ENCODE data around the gene RER1. TPM values are rescaled to one million over a fixed set of nuclear protein-coding genes. Genes with fewer than 3 reads are reported as not detected.

Gene RER1
- total and polyA plus RNA-seq, 9 donors = 51.0 to 224 (median 99.0) TPM

GRCh38 chr1:2452201-2452931 lies 60.7 kb downstream of the RER1 start:
- DNase-seq = no peak
- intact Hi-C loops (cut with DNase I) = loop anchor here in 1 of 4 donors (10.0 kb wide), 1 partner anchor 1552 kb away; no protein-coding TSS in a partner anchor

DNA sequence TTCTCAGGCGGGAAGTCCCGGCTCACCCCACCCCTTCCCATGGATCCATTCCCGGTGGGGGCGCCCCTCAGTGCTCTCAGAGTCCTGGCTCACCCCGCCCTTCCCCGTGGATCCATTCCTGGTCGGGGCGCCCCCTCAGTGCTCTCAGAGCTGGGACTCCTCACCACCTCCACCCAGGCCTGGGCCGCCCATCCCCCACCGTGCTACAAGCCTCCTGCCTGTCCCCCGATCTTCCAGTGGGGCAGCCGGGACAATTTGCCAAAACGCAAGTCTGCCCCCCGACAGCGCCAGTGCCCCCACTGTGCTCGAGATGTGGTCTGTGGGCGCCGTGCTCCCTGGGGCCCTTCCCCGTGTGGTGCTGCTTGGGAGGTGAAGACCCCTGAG lies 61.3 kb downstream of the RER1 start:
- Histone ChIP-seq H3K36me3 (no peaks in the 10 kb centered on the region), H3K27me3 (no peaks in the 10 kb centered on the region), H3K4me1 (ENCODE audit: insufficient read depth) (no peaks in the 10 kb centered on the region), H3K4me3 (no peak overlapping the region), H3K9me3 (no peaks in the 10 kb centered on the region), H3K27ac (no peak overlapping the region)
- no peak for TF ChIP-seq POLR2A (IDR thresholded peaks at IDR 0.05)
- no peak for TF ChIP-seq CTCF (IDR thresholded peaks at IDR 0.05)
- TF ChIP-seq EP300 (IDR thresholded peaks at IDR 0.05) = no peak
- DNase-seq = no peak
- 65 to 79% (median 77%) methylated on average over 19 of the region's 19 CpGs for WGBS, 3 donors
- intact Hi-C loops (cut with DNase I) = loop anchor here in 1 of 4 donors (10.0 kb wide), 1 partner anchor 1552 kb away; no protein-coding TSS in a partner anchor

More at GRCh38 chr1:2452201-2452931, 60.7 kb downstream of the RER1 start:
- Histone ChIP-seq H3K27ac (no peak overlapping the region), H3K4me3 (no peak overlapping the region), H3K9me3 (no peaks in the 10 kb centered on the region), H3K36me3 (no peaks in the 10 kb centered on the region), H3K4me1 (ENCODE audit: insufficient read depth) (no peaks in the 10 kb centered on the region), H3K27me3 (no peaks in the 10 kb centered on the region)
- TF ChIP-seq EP300 (IDR thresholded peaks at IDR 0.05) (no peak), CTCF (IDR thresholded peaks at IDR 0.05) (no peak), POLR2A (IDR thresholded peaks at IDR 0.05) (no peak)
- WGBS, 3 donors = 21 to 26% (median 26%) methylated on average over 17 to 21 of the region's 21 CpGs

DNA sequence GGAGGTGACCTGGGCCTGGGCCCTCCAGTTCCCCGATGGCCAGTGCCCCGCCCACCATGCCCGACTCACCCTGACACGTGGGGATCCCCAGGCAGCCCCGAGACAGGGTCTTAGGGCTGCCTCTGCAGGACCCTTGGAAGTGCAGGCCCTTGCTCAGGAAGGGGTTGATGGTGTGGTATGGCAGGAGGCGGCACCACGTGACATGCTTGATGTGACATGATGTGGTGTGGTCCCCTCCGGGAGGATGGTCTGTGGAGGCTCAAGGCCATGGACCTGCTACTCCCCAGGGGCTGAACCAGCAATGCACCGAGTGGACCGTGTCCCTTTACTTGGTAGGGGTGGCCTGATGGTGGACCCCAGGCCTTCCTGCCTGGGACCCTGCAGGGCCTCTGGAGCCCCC lies 62.6 kb downstream of the RER1 start:
- H3K27me3 ChIP-seq = no peaks in the 10 kb centered on the region

More for the DNA sequence above, 62.6 kb downstream of the RER1 start:
- Histone ChIP-seq H3K9me3 (no peaks in the 10 kb centered on the region), H3K27ac (no peak overlapping the region), H3K4me3 (no peak overlapping the region), H3K4me1 (ENCODE audit: insufficient read depth) (no peaks in the 10 kb centered on the region), H3K36me3 (no peaks in the 10 kb centered on the region)
- DNase-seq = no peak
- intact Hi-C loops (cut with DNase I) = loop anchor here in 1 of 4 donors (10.0 kb wide), 1 partner anchor 1551 kb away; no protein-coding TSS in a partner anchor
- no peak for TF ChIP-seq POLR2A (IDR thresholded peaks at IDR 0.05)
- TF ChIP-seq CTCF (IDR thresholded peaks at IDR 0.05) = no peak
- no peak for TF ChIP-seq EP300 (IDR thresholded peaks at IDR 0.05)
- 70 to 82% (median 74%) methylated on average over 8 to 10 of the region's 10 CpGs for WGBS, 3 donors

Other genes starting within 250 kb of the RER1 start
- gene FAAP20, start 197.1 kb upstream of the RER1 start, total RNA-seq = 10 to 100 TPM; 32.7 to 96.1 (median 61.7) TPM
- 10 to 100 TPM in 1 of 2 donors, 1 to 10 TPM in 1; 3.4 to 69.2 TPM for gene FAAP20, start 197.1 kb upstream of the RER1 start, polyA plus RNA-seq
- gene SKI, start 163.5 kb upstream of the RER1 start, total RNA-seq = 100 to 1,000 TPM in 3 of 7 donors, 10 to 100 TPM in 4; 27.8 to 109 (median 84.3) TPM
- gene SKI, start 163.5 kb upstream of the RER1 start, polyA plus RNA-seq = 10 to 100 TPM; 36.3 to 47.0 TPM
- 10 to 100 TPM; 15.6 to 24.2 (median 17.8) TPM for gene MORN1, start 287 bp upstream of the RER1 start, total RNA-seq
- gene MORN1, start 287 bp upstream of the RER1 start, polyA plus RNA-seq = 1 to 10 TPM; 1.7 to 8.6 TPM
- gene PEX10, start 20.7 kb downstream of the RER1 start, total RNA-seq = 10 to 100 TPM; 14.4 to 25.9 (median 23.0) TPM
- gene PEX10, start 20.7 kb downstream of the RER1 start, polyA plus RNA-seq = 10 to 100 TPM; 14.5 to 19.3 TPM
- under 1 TPM in 6 of 7 donors, not detected in 1; 0.05 to 0.84 (median 0.47) TPM for gene PLCH2, start 84.4 kb downstream of the RER1 start, total RNA-seq
- under 1 TPM; 0.08 to 0.19 TPM for gene PLCH2, start 84.4 kb downstream of the RER1 start, polyA plus RNA-seq
- gene PANK4, start 134.8 kb downstream of the RER1 start, total RNA-seq = 10 to 100 TPM; 19.7 to 33.3 (median 29.1) TPM
- 10 to 100 TPM; 14.7 to 17.1 TPM for gene PANK4, start 134.8 kb downstream of the RER1 start, polyA plus RNA-seq
- gene HES5, start 138.4 kb downstream of the RER1 start, total RNA-seq = under 1 TPM in 3 of 7 donors, not detected in 4; 0.25 to 0.53 (median 0.31) TPM
- under 1 TPM; 0.13 to 0.36 TPM for gene HES5, start 138.4 kb downstream of the RER1 start, polyA plus RNA-seq
- gene TNFRSF14, start 164.5 kb downstream of the RER1 start, total RNA-seq = 10 to 100 TPM; 33.3 to 78.5 (median 60.5) TPM
- 10 to 100 TPM in 1 of 2 donors, 1 to 10 TPM in 1; 4.3 to 57.6 TPM for gene TNFRSF14, start 164.5 kb downstream of the RER1 start, polyA plus RNA-seq
- 10 to 100 TPM in 6 of 7 donors, 1 to 10 TPM in 1; 3.2 to 34.1 (median 20.2) TPM for gene PRXL2B, start 194.9 kb downstream of the RER1 start, total RNA-seq
- 1 to 10 TPM; 7.0 to 9.6 TPM for gene PRXL2B, start 194.9 kb downstream of the RER1 start, polyA plus RNA-seq
- 1 to 10 TPM in 3 of 7 donors, under 1 TPM in 1, not detected in 3; 0.45 to 7.9 (median 1.1) TPM for gene MMEL1, start 241.2 kb downstream of the RER1 start, total RNA-seq
- 1 to 10 TPM in 1 of 2 donors, under 1 TPM in 1; 0.42 to 1.1 TPM for gene MMEL1, start 241.2 kb downstream of the RER1 start, polyA plus RNA-seq